ENCODE data around the gene SPCS2.
A peak's percentile ranks its signal among the peaks of the same experiment; 100 is the strongest.

The SPCS2 gene

GRCh38 chr11:74923125-74923524, 25.9 kb upstream of the SPCS2 start:
- no peaks in the 10 kb centered on the region for H3K27me3 ChIP-seq
- TF ChIP-seq CTCF (IDR thresholded peaks at IDR 0.05) = no peak
- no peak overlapping the region for H3K4me3 ChIP-seq (ENCODE audit: low read depth in 1 of 2, low read length in 1 of 2)
- no peaks in the 10 kb centered on the region for H3K9me3 ChIP-seq
- H3K4me1 ChIP-seq (ENCODE audit: control insufficient read depth in 1 of 2, insufficient read depth in 1 of 2, low read depth in 1 of 2, low read length in 1 of 2) = no peaks in the 10 kb centered on the region
- H3K36me3 ChIP-seq = peaks cover 22% of the 10 kb centered on the region
- H3K27ac ChIP-seq = no peak overlapping the region

- peaks cover 9% of the 10 kb centered on the region for H3K36me3 ChIP-seq
- TF ChIP-seq CTCF (IDR thresholded peaks at IDR 0.05) = no peak
- no peaks in the 10 kb centered on the region for H3K9me3 ChIP-seq
- H3K4me3 ChIP-seq (ENCODE audit: low read depth in 1 of 2, low read length in 1 of 2) = no peak overlapping the region
- H3K27me3 ChIP-seq = no peaks in the 10 kb centered on the region
- H3K27ac ChIP-seq = no peak overlapping the region
- no peaks in the 10 kb centered on the region for H3K4me1 ChIP-seq (ENCODE audit: control insufficient read depth in 1 of 2, insufficient read depth in 1 of 2, low read depth in 1 of 2, low read length in 1 of 2)
These were observed 23.8 kb upstream of the SPCS2 start for GRCh38 chr11:74925281-74925680.

- TF ChIP-seq CTCF (IDR thresholded peaks at IDR 0.05) = no peak
- Histone ChIP-seq H3K4me1 (ENCODE audit: control insufficient read depth in 1 of 2, insufficient read depth in 1 of 2, low read depth in 1 of 2, low read length in 1 of 2) (no peaks in the 10 kb centered on the region), H3K27ac (no peak overlapping the region), H3K9me3 (no peaks in the 10 kb centered on the region), H3K36me3 (no peaks in the 10 kb centered on the region), H3K4me3 (ENCODE audit: low read depth in 1 of 2, low read length in 1 of 2) (no peak overlapping the region), H3K27me3 (no peaks in the 10 kb centered on the region)
These were observed 22.6 kb upstream of the SPCS2 start for GRCh38 chr11:74926304-74927030.

- no peak overlapping the region for H3K27ac ChIP-seq
- no peaks in the 10 kb centered on the region for H3K27me3 ChIP-seq
- no peak overlapping the region for H3K4me3 ChIP-seq (ENCODE audit: low read depth in 1 of 2, low read length in 1 of 2)
- no peaks in the 10 kb centered on the region for H3K9me3 ChIP-seq
- no peak for TF ChIP-seq CTCF (IDR thresholded peaks at IDR 0.05)
- no peaks in the 10 kb centered on the region for H3K4me1 ChIP-seq (ENCODE audit: control insufficient read depth in 1 of 2, insufficient read depth in 1 of 2, low read depth in 1 of 2, low read length in 1 of 2)
- peaks cover 3% of the 10 kb centered on the region for H3K36me3 ChIP-seq
These were observed 21.6 kb upstream of the SPCS2 start for GRCh38 chr11:74927496-74927895.

GRCh38 chr11:74929431-74930363, 19.4 kb upstream of the SPCS2 start:
- H3K27me3 ChIP-seq = no peaks in the 10 kb centered on the region
- H3K4me3 ChIP-seq (ENCODE audit: low read depth in 1 of 2, low read length in 1 of 2) = no peak overlapping the region
- H3K4me1 ChIP-seq (ENCODE audit: control insufficient read depth in 1 of 2, insufficient read depth in 1 of 2, low read depth in 1 of 2, low read length in 1 of 2) = no peaks in the 10 kb centered on the region
- no peaks in the 10 kb centered on the region for H3K9me3 ChIP-seq
- H3K36me3 ChIP-seq = peaks cover 13% of the 10 kb centered on the region
- peak; percentile 65 for TF ChIP-seq CTCF (IDR thresholded peaks at IDR 0.05)
- H3K27ac ChIP-seq = no peak overlapping the region
